Upper lobe of left lung (tissue), 6 donors: ENCODE measurements around the gene SMAD6. TPM values are rescaled to one million over a fixed set of nuclear protein-coding genes. Genes with fewer than 3 reads are reported as not detected.
A peak's percentile ranks its signal among the peaks of the same experiment; 100 is the strongest.

Experiments used
- ATAC-seq, 2 donors: fragments of 200-7000 bp; cut with Tn5 transposase; one replicate each; pipeline ENCODE4 v1.9.1; 2022; ENCODE audit warnings: mild to moderate bottlenecking in 2 of 2, moderate library complexity in 2 of 2; ENCODE audit not compliant: low FRiP score in 2 of 2
- DNase-seq, 2 donors: peaks; one replicate each; pipeline ENCODE4 v3.0.0-alpha.2; 2019 to 2020
- H3K27ac ChIP-seq, 4 donors: fragments of 200-600 bp; sonication (generic); one replicate each; pipeline ENCODE4 v1.5.1; 2016 to 2019
- H3K27me3 ChIP-seq, 4 donors: fragments of 200-600 bp; sonication (generic); one replicate each; pipeline ENCODE4 v1.5.1; 2017 to 2019
- H3K36me3 ChIP-seq, 4 donors: fragments of 200-600 bp; sonication (generic); one replicate each; pipeline ENCODE4 v1.5.1; 2016 to 2019
- H3K4me1 ChIP-seq, 4 donors: fragments of 200-600 bp; sonication (generic); one replicate each; pipeline ENCODE4 v1.5.1; 2018 to 2019
- H3K4me3 ChIP-seq, 4 donors: fragments of 200-600 bp; sonication (generic); one replicate each; pipeline ENCODE4 v1.5.1; 2017 to 2019; ENCODE audit warnings: mild to moderate bottlenecking in 2 of 4, moderate library complexity in 1 of 4
- H3K9me3 ChIP-seq, 4 donors: fragments of 200-600 bp; sonication (generic); one replicate each; pipeline ENCODE4 v1.5.1; 2018 to 2019
- CTCF ChIP-seq, 6 experiments: fragments of 450-650 bp in 4 of 6; fragments of 200-600 bp in 2 of 6; sonication (generic) in 2 of 6; IDR thresholded peaks; one replicate each; pipeline ENCODE4 v1.5.1; 2016 to 2019; ENCODE audit warnings: antibody characterized with exemption in 6 of 6
- EP300 ChIP-seq, 4 donors: sonication (generic); formaldehyde crosslinking; IDR thresholded peaks; one replicate each; pipeline ENCODE4 v1.5.1; 2017; ENCODE audit warnings: antibody characterized with exemption in 4 of 4, control low read depth in 2 of 4
- POLR2A ChIP-seq, 4 donors: fragments of 450-650 bp; IDR thresholded peaks; one replicate each; pipeline ENCODE4 v1.5.1; 2016 to 2017; ENCODE audit warnings: antibody characterized with exemption in 4 of 4, mild to moderate bottlenecking in 2 of 4
- POLR2AphosphoS5 ChIP-seq, 2 donors: sonication (generic); formaldehyde crosslinking; IDR thresholded peaks; one replicate each; pipeline ENCODE4 v1.5.1; 2017; ENCODE audit warnings: antibody characterized with exemption in 2 of 2
- WGBS, 2 donors: methylation state at CpG; one replicate each; pipeline ENCODE4 v1.1.5; 2017 to 2018; 5-methylcytosine and 5-hydroxymethylcytosine counted together
- total RNA-seq, 6 donors: library from RNA; depleted of rRNA in 4 of 6; stranded (reverse); fragments of >200 nt in 4 of 6; gene quantifications; one replicate each; pipeline versions ENCODE4 v1.1.0 to v1.2.1, GENCODE V29; 2016 to 2021
- donor health status: DM: no; HTN: no; CAD: no; lungs with moderate emphysema.
- donor health status: DM: no; HTN: yes; CAD: no; lungs with severe emphysema.

SMAD6 gene
- total RNA-seq, 6 donors from 2014 or later: 76.6 to 377 (median 102) TPM

DNA sequence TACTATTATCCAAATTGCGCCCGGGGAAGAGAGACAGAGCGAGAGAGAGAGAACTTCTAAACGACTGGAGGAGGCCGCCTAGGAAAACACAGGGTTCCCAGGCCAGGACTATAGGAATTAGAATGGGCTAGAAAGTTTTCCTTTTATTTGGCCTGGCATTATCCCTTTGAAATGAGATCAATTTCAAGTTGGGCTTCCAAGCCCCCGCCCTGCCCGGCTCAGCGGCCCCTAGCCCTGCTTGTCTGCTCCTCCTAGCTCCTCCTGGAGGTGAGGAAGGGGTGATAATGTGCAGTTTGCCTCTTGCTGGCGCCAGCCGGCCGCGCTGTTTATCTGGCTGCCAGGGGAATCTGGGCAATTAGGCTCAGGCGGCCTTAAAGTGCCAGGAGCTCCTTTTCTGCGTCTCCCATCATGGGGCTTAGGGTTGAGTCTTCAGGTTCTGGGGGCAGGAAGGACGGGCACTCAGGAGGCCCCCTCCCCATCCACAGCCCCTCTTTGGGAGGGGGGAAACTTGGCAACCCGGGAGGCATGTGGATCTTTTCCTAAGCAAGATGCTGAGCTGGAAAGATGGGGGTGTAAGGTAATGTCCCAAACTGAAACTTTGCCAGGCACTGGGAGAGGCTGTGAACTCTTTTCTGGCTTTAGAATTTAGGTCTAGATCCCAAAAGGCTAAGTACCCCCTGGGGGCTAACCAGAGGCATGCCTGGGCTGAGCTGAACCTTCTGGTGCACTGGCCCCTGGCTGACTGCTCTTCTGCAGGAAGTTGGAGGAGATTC is 5.5 kb downstream of the SMAD6 start:
- H3K27me3 ChIP-seq: peaks cover 0 to 11% (median 0%) of the 10 kb centered on the region in 4 donors
- H3K4me1 ChIP-seq: peaks cover 23 to 63% (median 35%) of the 10 kb centered on the region in 4 donors
- peak; percentile 44 to 85 for DNase-seq
- H3K9me3 ChIP-seq: no peaks in the 10 kb centered on the region
- peaks cover 0 to 59% (median 7%) of the 10 kb centered on the region in 4 donors for H3K36me3 ChIP-seq
- no peak for TF ChIP-seq POLR2AphosphoS5 (IDR thresholded peaks at IDR 0.05)
- TF ChIP-seq EP300 (IDR thresholded peaks at IDR 0.05): no peak
- peak in 2 of 6 experiments; percentile 6 to 17 for TF ChIP-seq CTCF (IDR thresholded peaks at IDR 0.05)
- peak overlapping the region; percentile 84 to 90 (median 88) for H3K27ac ChIP-seq
- ATAC-seq: peak in 1 of 2 donors; percentile 4
- peak overlapping the region; percentile 6 to 90 (median 76) for H3K4me3 ChIP-seq
- WGBS, 2 donors: 37 to 44% methylated on average over 12 to 14 of the region's 16 CpGs

GRCh38 chr15:66708389-66708788 is 6.4 kb downstream of the SMAD6 start:
- ATAC-seq (no peak), DNase-seq (no peak)
- Histone ChIP-seq H3K9me3 (no peaks in the 10 kb centered on the region), H3K4me3 (peak overlapping the region in 3 of 4 donors; percentile 67 to 90 (median 85)), H3K27me3 (peaks cover 0 to 4% (median 0%) of the 10 kb centered on the region in 4 donors), H3K4me1 (peaks cover 29 to 63% (median 36%) of the 10 kb centered on the region in 4 donors), H3K27ac (peak overlapping the region; percentile 84 to 90 (median 88)), H3K36me3 (peaks cover 0 to 67% (median 7%) of the 10 kb centered on the region in 4 donors)
- WGBS, 2 donors: 79 to 85% methylated on average over 7 of the region's 7 CpGs
- TF ChIP-seq POLR2AphosphoS5 (IDR thresholded peaks at IDR 0.05) (no peak), CTCF (IDR thresholded peaks at IDR 0.05) (no peak), POLR2A (IDR thresholded peaks at IDR 0.05) (no peak), EP300 (IDR thresholded peaks at IDR 0.05) (no peak)

DNA sequence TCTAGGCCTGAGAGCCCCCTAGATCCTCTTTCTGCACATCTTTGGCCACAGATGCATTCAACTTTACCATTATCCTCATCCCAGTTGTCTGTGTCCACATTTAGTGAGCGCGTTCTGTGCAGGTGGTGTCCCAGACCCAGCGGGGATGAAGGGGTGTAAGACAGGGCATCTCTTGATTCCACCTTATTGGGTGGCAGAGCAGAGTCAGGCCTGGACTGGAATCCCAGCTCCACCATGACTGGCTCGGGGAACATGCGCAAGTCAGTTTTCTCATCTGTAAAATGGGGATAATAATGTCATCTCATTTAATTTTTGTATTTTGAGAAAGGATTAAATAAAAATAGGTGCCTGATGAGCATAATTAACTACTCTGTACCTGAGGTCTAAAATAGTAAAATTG is 7.8 kb downstream of the SMAD6 start:
- TF ChIP-seq CTCF (IDR thresholded peaks at IDR 0.05) (no peak), EP300 (IDR thresholded peaks at IDR 0.05) (no peak), POLR2AphosphoS5 (IDR thresholded peaks at IDR 0.05) (no peak), POLR2A (IDR thresholded peaks at IDR 0.05) (no peak)
- Histone ChIP-seq H3K36me3 (peaks cover 0 to 58% (median 4%) of the 10 kb centered on the region in 4 donors), H3K27ac (peak overlapping the region; percentile 6 to 90 (median 55)), H3K9me3 (no peaks in the 10 kb centered on the region), H3K4me3 (peak overlapping the region in 3 of 4 donors; percentile 12 to 90 (median 85)), H3K4me1 (peaks cover 43 to 63% (median 46%) of the 10 kb centered on the region in 4 donors), H3K27me3 (no peaks in the 10 kb centered on the region)
- DNase-seq (no peak), ATAC-seq (no peak)
- WGBS, 2 donors: 82 to 84% methylated on average over 5 of the region's 5 CpGs

- Histone ChIP-seq H3K36me3 (peaks cover 0 to 47% (median 3%) of the 10 kb centered on the region in 4 donors), H3K27me3 (no peaks in the 10 kb centered on the region), H3K9me3 (no peaks in the 10 kb centered on the region), H3K4me1 (peaks cover 44 to 63% (median 55%) of the 10 kb centered on the region in 4 donors), H3K27ac (peak overlapping the region in 2 of 4 donors; percentile 9 to 39), H3K4me3 (peak overlapping the region in 2 of 4 donors; percentile 4 to 90)
- DNase-seq: no peak
- no peak for TF ChIP-seq POLR2AphosphoS5 (IDR thresholded peaks at IDR 0.05)
- no peak for TF ChIP-seq EP300 (IDR thresholded peaks at IDR 0.05)
- TF ChIP-seq POLR2A (IDR thresholded peaks at IDR 0.05): no peak
- no peak for ATAC-seq
- WGBS, 2 donors: 13 to 45% methylated on average over 2 of the region's 2 CpGs
Observed at GRCh38 chr15:66711260-66711659, 9.2 kb downstream of the SMAD6 start.

DNA sequence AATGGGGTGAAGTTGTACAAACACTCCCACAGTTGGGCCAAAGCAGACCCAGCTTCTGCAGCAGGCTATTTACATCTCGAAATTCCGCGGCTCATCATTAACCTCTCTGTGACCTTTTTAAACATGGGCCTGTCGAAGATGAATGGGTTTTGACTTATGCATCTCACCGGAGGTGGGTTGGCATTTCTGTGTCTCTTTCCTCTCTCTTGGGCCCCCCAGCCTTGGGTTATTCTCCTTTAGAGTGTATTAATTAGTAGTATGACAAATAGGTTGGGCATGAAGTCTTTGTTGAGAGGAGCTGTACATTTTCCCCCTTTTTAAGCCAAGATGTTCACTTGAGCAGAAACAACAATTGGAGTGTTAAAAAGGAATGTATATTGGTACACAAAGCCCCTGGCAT is 9.8 kb downstream of the SMAD6 start:
- ATAC-seq (no peak), DNase-seq (no peak)
- Histone ChIP-seq H3K27me3 (no peaks in the 10 kb centered on the region), H3K9me3 (no peaks in the 10 kb centered on the region), H3K27ac (peak overlapping the region in 2 of 4 donors; percentile 9 to 39), H3K4me3 (peak overlapping the region in 1 of 4 donors; percentile 90), H3K4me1 (peaks cover 43 to 63% (median 55%) of the 10 kb centered on the region in 4 donors), H3K36me3 (peaks cover 0 to 47% (median 4%) of the 10 kb centered on the region in 4 donors)
- 37 to 51% methylated on average over 5 of the region's 5 CpGs for WGBS, 2 donors
- TF ChIP-seq POLR2A (IDR thresholded peaks at IDR 0.05) (no peak), CTCF (IDR thresholded peaks at IDR 0.05) (no peak), POLR2AphosphoS5 (IDR thresholded peaks at IDR 0.05) (no peak), EP300 (IDR thresholded peaks at IDR 0.05) (no peak)
